ENCODE measurements around the gene ARMC7. TPM values are rescaled to one million over a fixed set of nuclear protein-coding genes. Genes with fewer than 3 reads are reported as not detected.

The ARMC7 gene
- total and polyA plus RNA-seq, 2 donors (not counting 1 experiment from before 2014, with no cell fraction given), result 10.4 to 15.9 TPM

GRCh38 chr17:75103601-75104554, 5.9 kb upstream of the ARMC7 start:
- H3K27ac ChIP-seq (ENCODE audit: low read length in 2 of 2), result no peak overlapping the region
- H3K9ac ChIP-seq (ENCODE audit: low read length), result no peak overlapping the region
- H3K9me3 Mint-ChIP-seq (ENCODE audit: insufficient read depth), result no peaks in the 10 kb centered on the region
- TF ChIP-seq EZH2 (IDR thresholded peaks at IDR 0.05; ENCODE audit: borderline replicate concordance, insufficient read depth, low read depth, low read length, poor library complexity, severe bottlenecking) (no peak), CTCF (IDR thresholded peaks at IDR 0.05) (no peak)
- H3K4me3 ChIP-seq (ENCODE audit: control extremely low read depth in 1 of 5, extremely low read depth in 1 of 5, insufficient read depth in 1 of 5, low read depth in 2 of 5, low read length in 4 of 5), result no peak overlapping the region
- no peak overlapping the region for H3K4me2 ChIP-seq (replicated peaks; ENCODE audit: low read depth, low read length, poor library complexity, severe bottlenecking)
- peaks cover 0 to 2% (median 0%) of the 10 kb centered on the region in 4 experiments for H3K27me3 ChIP-seq (replicated peaks in 1 of 4; ENCODE audit: control extremely low read depth in 1 of 4, control insufficient read depth in 3 of 4, insufficient read depth in 4 of 4, low read length in 3 of 4)
- ChIA-PET CTCF (interaction anchor here (0.7 to 4.9 kb wide), 5 partner anchors 11 to 133 kb away, joined by 3 to 32 read pairs (median 5); no protein-coding TSS in a partner anchor), POLR2A (interaction anchor here (0.7 to 1.2 kb wide), 2 partner anchors 76 to 158 kb away, joined by 3 to 7 read pairs; partner anchors contain the start of gene MRPS7)
- H4K20me1 ChIP-seq (ENCODE audit: control insufficient read depth, insufficient read depth, low read length, poor library complexity, severe bottlenecking), result no peaks in the 10 kb centered on the region
- H3K27me3 Mint-ChIP-seq, result no peaks in the 10 kb centered on the region
- H2AFZ ChIP-seq (ENCODE audit: insufficient read depth, low read depth, low read length, poor library complexity, severe bottlenecking), result no peak overlapping the region
- DNase-seq (no peak), ATAC-seq (ENCODE audit: low read depth) (no peak)
- H3K4me3 Mint-ChIP-seq, result peak overlapping the region; percentile 23
- H3K27ac Mint-ChIP-seq, result peak overlapping the region; percentile 34
- intact Hi-C loops (cut with micrococcal nuclease), result no loop called here
- H3K4me1 Mint-ChIP-seq, result peaks cover 20% of the 10 kb centered on the region
- WGBS (ENCODE audit: insufficient coverage), result 94% methylated on average over 10 of the region's 14 CpGs
- peaks cover 13 to 15% of the 10 kb centered on the region in 2 donors for H3K4me1 ChIP-seq (ENCODE audit: control insufficient read depth in 2 of 2, insufficient read depth in 2 of 2, low read length in 2 of 2)
- H3K79me2 ChIP-seq (ENCODE audit: control insufficient read depth, insufficient read depth, low read length), result no peaks in the 10 kb centered on the region
- H3K36me3 ChIP-seq (replicated peaks in 1 of 2; ENCODE audit: control extremely low read depth in 1 of 2, control insufficient read depth in 1 of 2, extremely low read depth in 1 of 2, insufficient read depth in 2 of 2, low read length in 1 of 2), result peaks cover 0 to 2% of the 10 kb centered on the region in 2 experiments
- H3K9me3 ChIP-seq (ENCODE audit: control extremely low read depth in 1 of 3, control insufficient read depth in 2 of 3, insufficient read depth in 1 of 3, low read length in 2 of 3), result no peaks in the 10 kb centered on the region

Data from B cell (primary cell).